ENCODE measurements around the gene DDX21. TPM values are rescaled to one million over a fixed set of nuclear protein-coding genes. Genes with fewer than 3 reads are reported as not detected.
A peak's percentile ranks its signal among the peaks of the same experiment; 100 is the strongest.

The DDX21 gene
- total and polyA plus RNA-seq, 9 of the 15 experiments (the other 6 are each of a cell fraction or from before 2014, with no cell fraction given), result 143 to 365 (median 281) TPM

- peak; percentile 77 for TF ChIP-seq TOE1 (IDR thresholded peaks at IDR 0.05; ENCODE audit: borderline replicate concordance)
- TF ChIP-seq TOE1 (CRISPR knock-in tag; IDR thresholded peaks at IDR 0.05; ENCODE audit: borderline replicate concordance, low read depth), result peak; percentile 90
- no peak for TF ChIP-seq POLR3G (IDR thresholded peaks at IDR 0.05; ENCODE audit: extremely low read depth, insufficient read length, insufficient replicate concordance)
- TF ChIP-seq SMARCE1 (IDR thresholded peaks at IDR 0.05), result peak; percentile 38; the same call in 1 of the 2 replicates
- TF ChIP-seq PHF8 (IDR thresholded peaks at IDR 0.05; ENCODE audit: borderline replicate concordance, low read length), result peak; percentile 93
- TF ChIP-seq, protein P1, sequence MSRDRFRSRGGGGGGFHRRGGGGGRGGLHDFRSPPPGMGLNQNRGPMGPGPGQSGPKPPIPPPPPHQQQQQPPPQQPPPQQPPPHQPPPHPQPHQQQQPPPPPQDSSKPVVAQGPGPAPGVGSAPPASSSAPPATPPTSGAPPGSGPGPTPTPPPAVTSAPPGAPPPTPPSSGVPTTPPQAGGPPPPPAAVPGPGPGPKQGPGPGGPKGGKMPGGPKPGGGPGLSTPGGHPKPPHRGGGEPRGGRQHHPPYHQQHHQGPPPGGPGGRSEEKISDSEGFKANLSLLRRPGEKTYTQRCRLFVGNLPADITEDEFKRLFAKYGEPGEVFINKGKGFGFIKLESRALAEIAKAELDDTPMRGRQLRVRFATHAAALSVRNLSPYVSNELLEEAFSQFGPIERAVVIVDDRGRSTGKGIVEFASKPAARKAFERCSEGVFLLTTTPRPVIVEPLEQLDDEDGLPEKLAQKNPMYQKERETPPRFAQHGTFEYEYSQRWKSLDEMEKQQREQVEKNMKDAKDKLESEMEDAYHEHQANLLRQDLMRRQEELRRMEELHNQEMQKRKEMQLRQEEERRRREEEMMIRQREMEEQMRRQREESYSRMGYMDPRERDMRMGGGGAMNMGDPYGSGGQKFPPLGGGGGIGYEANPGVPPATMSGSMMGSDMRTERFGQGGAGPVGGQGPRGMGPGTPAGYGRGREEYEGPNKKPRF (IDR thresholded peaks at IDR 0.05; ENCODE audit: low read depth, low read length), result no peak
- TF ChIP-seq ID3 (CRISPR knock-in tag; IDR thresholded peaks at IDR 0.05), result no peak
- 0 out of 2 replicates have a peak, but pooled peaks have one; percentile 36 for TF ChIP-seq ID3 (tag; IDR thresholded peaks at IDR 0.05)
- peak; percentile 82 for TF ChIP-seq GATAD2B (IDR thresholded peaks at IDR 0.05; ENCODE audit: borderline replicate concordance)
- no peak for TF ChIP-seq ZNF217 (CRISPR knock-in tag; IDR thresholded peaks at IDR 0.05)
- TF ChIP-seq CLOCK (CRISPR knock-in tag; IDR thresholded peaks at IDR 0.05; ENCODE audit: borderline replicate concordance), result no peak
- TF ChIP-seq HMG20B (CRISPR knock-in tag; IDR thresholded peaks at IDR 0.05), result no peak
- no peak for TF ChIP-seq RNF219 (CRISPR knock-in tag; IDR thresholded peaks at IDR 0.05)
- TF ChIP-seq MAFK (IDR thresholded peaks at IDR 0.05; ENCODE audit: low read length), result peak; percentile 20; the same call in 1 of the 2 replicates
- TF ChIP-seq ZNF23 (CRISPR knock-in tag; IDR thresholded peaks at IDR 0.05), result 0 out of 2 replicates have a peak, but pooled peaks have one; percentile 10
- no peak for TF ChIP-seq SMARCA5 (IDR thresholded peaks at IDR 0.05)
- peak; percentile 88 for TF ChIP-seq TBP (optimal IDR thresholded peaks at IDR 0.05; ENCODE audit: low read depth, low read length)
- TF ChIP-seq SAP30 (IDR thresholded peaks at IDR 0.05; ENCODE audit: borderline replicate concordance, insufficient read depth, low read depth, low read length, poor library complexity, severe bottlenecking), result peak; percentile 99
- no peak for TF ChIP-seq PTRF (tag; IDR thresholded peaks at IDR 0.05)
- no peak; the same call in 1 of the 2 replicates for TF ChIP-seq BHLHE40 (IDR thresholded peaks at IDR 0.05; ENCODE audit: low read length)
- peak; percentile 75; the same call in 1 of the 2 replicates for TF ChIP-seq GTF2F1 (IDR thresholded peaks at IDR 0.05; ENCODE audit: low read depth, low read length)
These were observed at the start of gene DDX21 (continued) for GRCh38 chr10:68955832-68956532.

Data from K562 (cell line).